GM23338 (cell line): Measurements from ENCODE around the gene CLDN17. TPM values are rescaled to one million over a fixed set of nuclear protein-coding genes. Genes with fewer than 3 reads are reported as not detected.

Experiments
- ATAC-seq: fragments of 200-7000 bp; cut with Tn5 transposase; 3 replicates; pipeline ENCODE4 v1.9.1; 2020
- DNase-seq: peaks from one replicate; pipeline ENCODE4 v3.0.0-alpha.2; 2015; ENCODE audit warnings: low spot score
- H2AFZ ChIP-seq: fragments of 200-600 bp; sonication (generic); 2 replicates; pipeline ENCODE4 v1.8.0; 2016; ENCODE audit warnings: antibody characterized with exemption, mild to moderate bottlenecking, moderate library complexity
- H3F3A ChIP-seq: fragments of 200-600 bp; sonication (generic); replicated peaks from 2 replicates; pipeline ENCODE4 v1.8.0; 2017; ENCODE audit warnings: antibody characterized with exemption, mixed run types, low read depth
- H3K27ac ChIP-seq: fragments of 200-600 bp; sonication (generic); 2 replicates; pipeline ENCODE4 v1.6.1; 2016; ENCODE audit warnings: low read depth
- H3K27me3 ChIP-seq: fragments of 200-600 bp; sonication (generic); 2 replicates; pipeline ENCODE4 v1.8.0; 2016; ENCODE audit warnings: mild to moderate bottlenecking, mixed run types, moderate library complexity; ENCODE audit not compliant: insufficient read depth
- H3K36me3 ChIP-seq: fragments of 200-600 bp; sonication (generic); 2 replicates; pipeline ENCODE4 v1.8.0; 2016; ENCODE audit warnings: mild to moderate bottlenecking; ENCODE audit not compliant: insufficient read depth
- H3K4me1 ChIP-seq: fragments of 200-600 bp; sonication (generic); 2 replicates; pipeline ENCODE4 v1.8.0; 2016; ENCODE audit warnings: mild to moderate bottlenecking, moderate library complexity; ENCODE audit not compliant: insufficient read depth
- H3K4me2 ChIP-seq: fragments of 200-600 bp; sonication (generic); 2 replicates; pipeline ENCODE4 v1.7.1; 2017; ENCODE audit warnings: mixed run types
- H3K4me3 ChIP-seq: fragments of 200-600 bp; sonication (generic); 2 replicates; pipeline ENCODE4 v1.6.1; 2016; ENCODE audit warnings: mixed run types
- H3K79me2 ChIP-seq: fragments of 200-600 bp; sonication (generic); replicated peaks from 2 replicates; pipeline ENCODE4 v1.8.0; 2017; ENCODE audit warnings: mild to moderate bottlenecking; ENCODE audit not compliant: insufficient read depth
- H3K9me2 ChIP-seq: fragments of 200-600 bp; sonication (generic); 2 replicates; pipeline ENCODE4 v1.8.0; 2017; ENCODE audit not compliant: insufficient read depth
- H4K20me1 ChIP-seq: fragments of 200-600 bp; sonication (generic); replicated peaks from 2 replicates; pipeline ENCODE4 v1.8.0; 2017; ENCODE audit warnings: mild to moderate bottlenecking; ENCODE audit not compliant: insufficient read depth
- H3K27ac Mint-ChIP-seq: 2 replicates; pipeline ENCODE4 v1.8.0; 2020; ENCODE audit warnings: inconsistent platforms, mild to moderate bottlenecking, moderate library complexity, mixed read lengths
- H3K27me3 Mint-ChIP-seq: 3 replicates; pipeline ENCODE4 v1.8.0; 2022; ENCODE audit warnings: low read depth, mild to moderate bottlenecking, moderate library complexity, mixed read lengths, inconsistent platforms; ENCODE audit not compliant: insufficient read depth, poor library complexity
- H3K36me3 Mint-ChIP-seq: 3 replicates; pipeline ENCODE4 v1.8.0; 2021; ENCODE audit warnings: low read depth, mild to moderate bottlenecking, inconsistent platforms, moderate library complexity, mixed read lengths
- H3K4me1 Mint-ChIP-seq: 3 replicates; pipeline ENCODE4 v1.8.0; 2020; ENCODE audit warnings: mild to moderate bottlenecking, inconsistent platforms, mixed read lengths
- H3K4me3 Mint-ChIP-seq: 3 replicates; pipeline ENCODE4 v1.8.0; 2021; ENCODE audit warnings: moderate library complexity, mild to moderate bottlenecking, inconsistent platforms, mixed read lengths
- H3K9me3 Mint-ChIP-seq: 3 replicates; pipeline ENCODE4 v1.8.0; 2020; ENCODE audit warnings: moderate library complexity, mild to moderate bottlenecking, inconsistent platforms, mixed read lengths
- CTCF ChIP-seq, 2 experiments: fragments of 200-600 bp in 1 of 2; sonication (generic) in 1 of 2; conservative IDR thresholded peaks; 2 replicates each; pipeline versions ENCODE4 v1.5.1 to v1.6.1; 2016 to 2017; ENCODE audit warnings: antibody characterized with exemption in 2 of 2, low read depth in 2 of 2, mild to moderate bottlenecking in 2 of 2, moderate library complexity in 1 of 2
- ETS1 ChIP-seq: IDR thresholded peaks from 2 replicates; pipeline ENCODE4 v1.6.1; 2016; ENCODE audit warnings: antibody characterized with exemption
- JUNB ChIP-seq: IDR thresholded peaks from one replicate; pipeline ENCODE4 v1.6.1; 2016; ENCODE audit warnings: antibody characterized with exemption; ENCODE audit not compliant: unreplicated experiment
- NANOG ChIP-seq: IDR thresholded peaks from 2 replicates; pipeline ENCODE4 v1.6.1; 2016; ENCODE audit warnings: antibody characterized with exemption, borderline replicate concordance
- POLR2AphosphoS5 ChIP-seq: IDR thresholded peaks from 2 replicates; pipeline ENCODE4 v1.6.1; 2016; ENCODE audit warnings: antibody characterized with exemption, low read depth
- REST ChIP-seq: IDR thresholded peaks from one replicate; pipeline ENCODE4 v1.6.1; 2018; ENCODE audit warnings: antibody characterized with exemption; ENCODE audit not compliant: unreplicated experiment
- STAT1 ChIP-seq: IDR thresholded peaks from one replicate; pipeline ENCODE4 v1.6.1; 2016; ENCODE audit warnings: antibody characterized with exemption; ENCODE audit not compliant: unreplicated experiment
- ZNF114 ChIP-seq: fragments of 250-450 bp; sonication (Bioruptor Pico); IDR thresholded peaks from 2 replicates; pipeline ENCODE4 v1.5.0; 2020; ENCODE audit warnings: mild to moderate bottlenecking, moderate library complexity
- ZNF331 ChIP-seq: fragments of 250-450 bp; sonication (Bioruptor Pico); IDR thresholded peaks from 2 replicates; pipeline ENCODE4 v1.5.0; 2020; ENCODE audit warnings: low read depth, mild to moderate bottlenecking, moderate library complexity
- polyA plus RNA-seq: library from polyadenylated mRNA; unstranded; fragments of >200 nt; fragmentation: Nextera tagmentation; extraction: Ambion mirVana; gene quantifications from 2 replicates; pipeline ENCODE4 v1.2.1, GENCODE V29; 2016
- total RNA-seq: library from RNA; depleted of rRNA; stranded (reverse); fragments of >200 nt; shearing (Covaris generic); gene quantifications from 2 replicates; pipeline ENCODE4 v1.2.3, GENCODE V29; 2014

CLDN17 gene
- total and polyA plus RNA-seq, 2 experiments from 2014 or later: not detected

DNA sequence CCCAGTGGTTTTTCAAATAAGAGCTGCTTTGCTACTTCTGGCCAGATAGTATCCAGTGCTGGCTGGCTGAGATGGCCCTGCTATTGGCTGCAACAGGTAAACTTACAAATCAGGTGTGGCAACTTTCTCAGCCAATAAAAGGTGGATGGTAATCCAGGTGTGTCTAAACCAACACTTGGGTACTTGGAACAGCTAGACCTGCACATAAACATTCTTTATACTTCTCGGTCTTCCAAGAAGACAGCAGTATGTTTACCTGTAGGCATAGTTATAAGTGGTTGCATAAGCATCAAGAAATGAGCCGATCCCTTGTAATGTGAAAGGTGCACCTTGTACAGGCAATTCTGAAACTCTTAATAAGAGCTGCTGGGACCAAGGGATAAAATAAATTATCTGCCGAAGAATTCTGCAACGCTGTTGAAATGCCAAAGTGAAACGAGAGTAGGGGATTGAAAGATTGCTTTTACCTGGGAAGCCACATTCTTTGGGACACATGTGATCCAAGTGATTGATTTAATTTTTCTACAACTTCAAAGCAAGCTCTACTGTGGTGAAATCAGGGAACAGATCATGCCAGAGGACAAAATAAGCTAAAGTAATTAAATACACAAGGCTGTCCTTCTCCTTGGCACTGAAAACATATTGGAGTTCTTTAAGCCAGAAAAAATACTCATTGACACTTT is 49.6 kb upstream of the CLDN17 start, which contains the start of gene CLDN8:
TSS of gene CLDN8 (minus strand) at position 57 of the 683 bp plus-strand sequence. CDS start 172 bp downstream, outside the sequence.
- Histone ChIP-seq H4K20me1 (no peaks in the 10 kb centered on the region), H2AFZ (no peak within 1 kb of the TSS), H3K4me3 (no peak within 1 kb of the TSS), H3K27me3 (no peaks in the 10 kb centered on the region), H3K36me3 (no peaks in the 10 kb centered on the region), H3K9me2 (no peaks in the 10 kb centered on the region), H3K4me2 (no peak within 1 kb of the TSS), H3K79me2 (no peaks in the 10 kb centered on the region), H3F3A (no peaks in the 10 kb centered on the region), H3K4me1 (no peaks in the 10 kb centered on the region), H3K27ac (no peak within 1 kb of the TSS)
- Mint-ChIP-seq H3K36me3 (no peaks in the 10 kb centered on the region), H3K27me3 (no peaks in the 10 kb centered on the region), H3K4me1 (no peaks in the 10 kb centered on the region), H3K27ac (no peak within 1 kb of the TSS), H3K4me3 (no peak within 1 kb of the TSS), H3K9me3 (no peaks in the 10 kb centered on the region)
- ATAC-seq: no peak
- no peak for DNase-seq
- TF ChIP-seq ZNF331 (CRISPR knock-in tag): no peak
- no peak for TF ChIP-seq ZNF114 (CRISPR knock-in tag)
- no peak for TF ChIP-seq NANOG
- no peak for TF ChIP-seq JUNB
- no peak for TF ChIP-seq CTCF (conservative IDR thresholded peaks at IDR 0.05; ENCODE audit: low read depth in 2 of 2)

GRCh38 chr21:30211071-30211470 is 44.5 kb upstream of the CLDN17 start:
- DNase-seq (no peak), ATAC-seq (no peak)
- Mint-ChIP-seq H3K9me3 (no peaks in the 10 kb centered on the region), H3K4me3 (no peak overlapping the region), H3K27ac (no peak overlapping the region), H3K4me1 (peaks cover 10% of the 10 kb centered on the region), H3K36me3 (no peaks in the 10 kb centered on the region), H3K27me3 (peaks cover 4% of the 10 kb centered on the region)
- no peaks in the 10 kb centered on the region for H3K9me2 ChIP-seq
- H3K79me2 ChIP-seq: no peaks in the 10 kb centered on the region
- peaks cover 3% of the 10 kb centered on the region; the same call in 1 of the 2 replicates for H3K4me1 ChIP-seq
- H3K27ac ChIP-seq: no peak overlapping the region
- H3K4me2 ChIP-seq: no peak overlapping the region
- no peaks in the 10 kb centered on the region for H4K20me1 ChIP-seq
- H3F3A ChIP-seq: no peaks in the 10 kb centered on the region
- no peaks in the 10 kb centered on the region for H3K27me3 ChIP-seq
- no peak for TF ChIP-seq NANOG
- no peak for TF ChIP-seq JUNB
- TF ChIP-seq STAT1: no peak
- TF ChIP-seq ETS1: no peak
- no peak for TF ChIP-seq POLR2AphosphoS5
- TF ChIP-seq REST: no peak
- no peak overlapping the region for H3K4me3 ChIP-seq
- no peaks in the 10 kb centered on the region for H3K36me3 ChIP-seq
- no peak overlapping the region for H2AFZ ChIP-seq
